Breast epithelium (tissue), 3 donors: ENCODE measurements around the gene LRPPRC.

Experiments used
- CTCF ChIP-seq, 3 donors: fragments of 450-650 bp; IDR thresholded peaks; one replicate each; pipeline ENCODE4 v1.5.1; 2016 to 2017; ENCODE audit warnings: antibody characterized with exemption in 3 of 3, mild to moderate bottlenecking in 3 of 3, moderate library complexity in 3 of 3
- POLR2A ChIP-seq: fragments of 450-650 bp; IDR thresholded peaks from one replicate; pipeline ENCODE4 v1.6.1; 2016; ENCODE audit warnings: antibody characterized with exemption, mild to moderate bottlenecking, moderate library complexity
- POLR2AphosphoS5 ChIP-seq, 3 donors: sonication (generic); formaldehyde crosslinking; IDR thresholded peaks; one replicate each; pipeline ENCODE4 v1.6.1; 2017; ENCODE audit warnings: antibody characterized with exemption in 3 of 3

GRCh38 chr2:43872151-43872550 is 123.6 kb downstream of the LRPPRC start:
- no peak for TF ChIP-seq CTCF (IDR thresholded peaks at IDR 0.05)
- TF ChIP-seq POLR2AphosphoS5 (IDR thresholded peaks at IDR 0.05): no peak
- TF ChIP-seq POLR2A: no peak
